NCI-H2171 treated with DMSO at 0.1 percent for 48 hours (cell line): ENCODE measurements around the gene FADD.
"Not testable (repeated sequence)": the region's sequence is repeated elsewhere in the genome, so short reads cannot be mapped to it uniquely, and the experiment has no call there.

Experiments used
- DNase-seq: peaks from one replicate; lab custom pipeline; 2025; lab: John Stamatoyannopoulos, UW

Gene FADD

GRCh38 chr11:70182266-70182665 lies 20.8 kb upstream of the FADD start:
- DNase-seq, result no peak

GRCh38 chr11:70183032-70183431 lies 20.1 kb upstream of the FADD start:
- DNase-seq, result no peak

- peak; percentile 39 for DNase-seq
These were observed 19.5 kb upstream of the FADD start for GRCh38 chr11:70183483-70184176.

GRCh38 chr11:70184396-70184795 lies 18.7 kb upstream of the FADD start:
- DNase-seq, result no peak

- DNase-seq, result no peak
These were observed 17.6 kb upstream of the FADD start for GRCh38 chr11:70185348-70186055.

GRCh38 chr11:70186420-70186819 lies 16.7 kb upstream of the FADD start:
- DNase-seq, result no peak

- no peak for DNase-seq
These were observed 16.2 kb upstream of the FADD start for GRCh38 chr11:70186936-70187335.

- DNase-seq, result no peak
These were observed 15.3 kb upstream of the FADD start for GRCh38 chr11:70187771-70188170.

GRCh38 chr11:70189622-70190021 lies 13.5 kb upstream of the FADD start:
- no peak for DNase-seq

- DNase-seq, result no peak
These were observed 11.5 kb upstream of the FADD start for GRCh38 chr11:70191495-70192140.

- DNase-seq, result peak; percentile 82
These were observed 10.3 kb upstream of the FADD start for GRCh38 chr11:70192666-70193410.

- DNase-seq, result peak; percentile 4
These were observed 9.4 kb upstream of the FADD start for GRCh38 chr11:70193411-70194292.

- no peak for DNase-seq
These were observed 8.0 kb upstream of the FADD start for GRCh38 chr11:70194792-70195791.

- no peak for DNase-seq
These were observed 2.8 kb upstream of the FADD start for GRCh38 chr11:70200212-70200844.

- DNase-seq, result not testable (repeated sequence)
These were observed 2.0 kb upstream of the FADD start for GRCh38 chr11:70201047-70201446.

GRCh38 chr11:70201882-70202861 lies 924 bp upstream of the FADD start:
- no peak for DNase-seq

- DNase-seq, result no peak
These were observed 812 bp downstream of the FADD start for GRCh38 chr11:70203751-70204465.

- no peak for DNase-seq
These were observed 1.3 kb downstream of the FADD start for GRCh38 chr11:70204466-70204799.
